ENCODE data around the gene OAS1.
A peak's percentile ranks its signal among the peaks of the same experiment; 100 is the strongest.

The OAS1 gene

GRCh38 chr12:112964067-112964670 lies 57.4 kb downstream of the OAS1 start:
- H3K27ac ChIP-seq (replicated peaks; ENCODE audit: low read length), result no peak overlapping the region
- H3K23ac ChIP-seq (ENCODE audit: low read depth, low read length, poor library complexity), result no peak overlapping the region
- H4K8ac ChIP-seq (ENCODE audit: low read depth, low read length), result no peak overlapping the region
- H3K14ac ChIP-seq (ENCODE audit: low read length), result no peak overlapping the region
- no peaks in the 10 kb centered on the region for H3K9me3 ChIP-seq (replicated peaks in 1 of 2; ENCODE audit: control insufficient read depth in 2 of 2, insufficient read depth in 1 of 2, low read depth in 1 of 2, low read length in 2 of 2)
- no peak overlapping the region for H3K4me2 ChIP-seq (ENCODE audit: insufficient read depth, low read length, poor library complexity, severe bottlenecking)
- H2BK15ac ChIP-seq (ENCODE audit: low read length), result no peak overlapping the region
- H3K18ac ChIP-seq (ENCODE audit: low read length), result no peak overlapping the region
- no peak overlapping the region for H3K4ac ChIP-seq (ENCODE audit: low read length)
- H2BK12ac ChIP-seq (ENCODE audit: low read length), result no peak overlapping the region
- peak overlapping the region in 1 of 2 donors; percentile 25 for H3K4me3 ChIP-seq (ENCODE audit: low read length in 2 of 2)
- H3K4me1 ChIP-seq (ENCODE audit: control insufficient read depth in 2 of 2, insufficient read depth in 1 of 2, low read depth in 1 of 2, low read length in 2 of 2), result no peaks in the 10 kb centered on the region
- no peaks in the 10 kb centered on the region for H3K27me3 ChIP-seq (ENCODE audit: control insufficient read depth in 3 of 3, insufficient read depth in 3 of 3, low read depth in 1 of 3, low read length in 3 of 3)
- H2AFZ ChIP-seq (ENCODE audit: low read length), result no peak overlapping the region
- no peak for DNase-seq (ENCODE audit: low spot score)
- H2BK120ac ChIP-seq (ENCODE audit: low read depth, low read length), result no peak overlapping the region
- no peak overlapping the region for H4K91ac ChIP-seq (ENCODE audit: low read depth, low read length, poor library complexity)
- no CpG with 5 or more reads among the region's 6 CpGs for WGBS, 2 donors (ENCODE audit: extremely low coverage in 2 of 2, insufficient read length in 2 of 2, insufficient replicate concordance in 1 of 2)
- no peaks in the 10 kb centered on the region for H3K36me3 ChIP-seq (replicated peaks in 1 of 2; ENCODE audit: control insufficient read depth in 2 of 2, insufficient read depth in 2 of 2, low read length in 2 of 2)
- H3K79me1 ChIP-seq (ENCODE audit: low read depth, low read length), result no peaks in the 10 kb centered on the region
- no peak overlapping the region for H3K9ac ChIP-seq (ENCODE audit: low read depth, low read length, poor library complexity)
- H2AK5ac ChIP-seq (ENCODE audit: low read depth, low read length), result no peak overlapping the region
- H2BK5ac ChIP-seq (ENCODE audit: low read length), result no peak overlapping the region

GRCh38 chr12:112964915-112965314 lies 58.2 kb downstream of the OAS1 start:
- no peak overlapping the region for H3K4me3 ChIP-seq (ENCODE audit: low read length in 2 of 2)

GRCh38 chr12:112965643-112966042 lies 58.9 kb downstream of the OAS1 start:
- Histone ChIP-seq H4K91ac (ENCODE audit: low read depth, low read length, poor library complexity) (no peak overlapping the region), H2BK120ac (ENCODE audit: low read depth, low read length) (no peak overlapping the region), H3K9me3 (replicated peaks in 1 of 2; ENCODE audit: control insufficient read depth in 2 of 2, insufficient read depth in 1 of 2, low read depth in 1 of 2, low read length in 2 of 2) (peaks cover 0 to 2% of the 10 kb centered on the region in 2 donors), H3K79me1 (ENCODE audit: low read depth, low read length) (no peaks in the 10 kb centered on the region), H3K4me3 (ENCODE audit: low read length in 2 of 2) (peak overlapping the region in 1 of 2 donors; percentile 39), H2AK5ac (ENCODE audit: low read depth, low read length) (no peak overlapping the region), H3K9ac (ENCODE audit: low read depth, low read length, poor library complexity) (no peak overlapping the region), H3K36me3 (replicated peaks in 1 of 2; ENCODE audit: control insufficient read depth in 2 of 2, insufficient read depth in 2 of 2, low read length in 2 of 2) (no peaks in the 10 kb centered on the region), H2AFZ (ENCODE audit: low read length) (no peak overlapping the region), H3K27ac (replicated peaks; ENCODE audit: low read length) (no peak overlapping the region), H3K14ac (ENCODE audit: low read length) (peak overlapping the region; percentile 13), H4K8ac (ENCODE audit: low read depth, low read length) (no peak overlapping the region), H3K4ac (ENCODE audit: low read length) (no peak overlapping the region), H2BK5ac (ENCODE audit: low read length) (no peak overlapping the region), H3K4me1 (ENCODE audit: control insufficient read depth in 2 of 2, insufficient read depth in 1 of 2, low read depth in 1 of 2, low read length in 2 of 2) (no peaks in the 10 kb centered on the region), H3K18ac (ENCODE audit: low read length) (no peak overlapping the region), H3K23ac (ENCODE audit: low read depth, low read length, poor library complexity) (no peak overlapping the region), H3K27me3 (ENCODE audit: control insufficient read depth in 3 of 3, insufficient read depth in 3 of 3, low read depth in 1 of 3, low read length in 3 of 3) (no peaks in the 10 kb centered on the region), H2BK15ac (ENCODE audit: low read length) (no peak overlapping the region), H3K4me2 (ENCODE audit: insufficient read depth, low read length, poor library complexity, severe bottlenecking) (no peak overlapping the region), H2BK12ac (ENCODE audit: low read length) (no peak overlapping the region)
- WGBS, 2 donors (ENCODE audit: extremely low coverage in 2 of 2, insufficient read length in 2 of 2, insufficient replicate concordance in 1 of 2), result no CpG with 5 or more reads among the region's 15 CpGs
- no peak for DNase-seq (ENCODE audit: low spot score)

More at GRCh38 chr12:112964915-112965314, 58.2 kb downstream of the OAS1 start:
- no CpG with 5 or more reads among the region's 4 CpGs for WGBS, 2 donors (ENCODE audit: extremely low coverage in 2 of 2, insufficient read length in 2 of 2, insufficient replicate concordance in 1 of 2)
- Histone ChIP-seq H3K9ac (ENCODE audit: low read depth, low read length, poor library complexity) (peak overlapping the region; percentile 24), H2BK15ac (ENCODE audit: low read length) (peak overlapping the region; percentile 23), H2BK5ac (ENCODE audit: low read length) (no peak overlapping the region), H2BK12ac (ENCODE audit: low read length) (no peak overlapping the region), H4K91ac (ENCODE audit: low read depth, low read length, poor library complexity) (no peak overlapping the region), H4K8ac (ENCODE audit: low read depth, low read length) (no peak overlapping the region), H3K36me3 (replicated peaks in 1 of 2; ENCODE audit: control insufficient read depth in 2 of 2, insufficient read depth in 2 of 2, low read length in 2 of 2) (no peaks in the 10 kb centered on the region), H3K4me1 (ENCODE audit: control insufficient read depth in 2 of 2, insufficient read depth in 1 of 2, low read depth in 1 of 2, low read length in 2 of 2) (no peaks in the 10 kb centered on the region), H3K27ac (replicated peaks; ENCODE audit: low read length) (no peak overlapping the region), H2AK5ac (ENCODE audit: low read depth, low read length) (no peak overlapping the region), H2BK120ac (ENCODE audit: low read depth, low read length) (no peak overlapping the region), H3K23ac (ENCODE audit: low read depth, low read length, poor library complexity) (no peak overlapping the region), H3K9me3 (replicated peaks in 1 of 2; ENCODE audit: control insufficient read depth in 2 of 2, insufficient read depth in 1 of 2, low read depth in 1 of 2, low read length in 2 of 2) (no peaks in the 10 kb centered on the region), H3K27me3 (ENCODE audit: control insufficient read depth in 3 of 3, insufficient read depth in 3 of 3, low read depth in 1 of 3, low read length in 3 of 3) (no peaks in the 10 kb centered on the region), H3K79me1 (ENCODE audit: low read depth, low read length) (no peaks in the 10 kb centered on the region), H3K4ac (ENCODE audit: low read length) (no peak overlapping the region), H3K4me2 (ENCODE audit: insufficient read depth, low read length, poor library complexity, severe bottlenecking) (no peak overlapping the region), H2AFZ (ENCODE audit: low read length) (no peak overlapping the region), H3K18ac (ENCODE audit: low read length) (no peak overlapping the region), H3K14ac (ENCODE audit: low read length) (peak overlapping the region; percentile 10)
- no peak for DNase-seq (ENCODE audit: low spot score)

- Histone ChIP-seq H3K4me2 (ENCODE audit: insufficient read depth, low read length, poor library complexity, severe bottlenecking) (no peak overlapping the region), H3K36me3 (replicated peaks in 1 of 2; ENCODE audit: control insufficient read depth in 2 of 2, insufficient read depth in 2 of 2, low read length in 2 of 2) (no peaks in the 10 kb centered on the region), H3K79me1 (ENCODE audit: low read depth, low read length) (no peaks in the 10 kb centered on the region), H2AFZ (ENCODE audit: low read length) (no peak overlapping the region), H3K23ac (ENCODE audit: low read depth, low read length, poor library complexity) (peak overlapping the region; percentile 61), H3K4me1 (ENCODE audit: control insufficient read depth in 2 of 2, insufficient read depth in 1 of 2, low read depth in 1 of 2, low read length in 2 of 2) (no peaks in the 10 kb centered on the region), H2BK120ac (ENCODE audit: low read depth, low read length) (no peak overlapping the region), H4K91ac (ENCODE audit: low read depth, low read length, poor library complexity) (no peak overlapping the region), H2BK5ac (ENCODE audit: low read length) (no peak overlapping the region), H3K18ac (ENCODE audit: low read length) (no peak overlapping the region), H3K9ac (ENCODE audit: low read depth, low read length, poor library complexity) (no peak overlapping the region), H2AK5ac (ENCODE audit: low read depth, low read length) (no peak overlapping the region), H3K27ac (replicated peaks; ENCODE audit: low read length) (no peak overlapping the region), H4K8ac (ENCODE audit: low read depth, low read length) (no peak overlapping the region), H3K14ac (ENCODE audit: low read length) (no peak overlapping the region), H3K4me3 (ENCODE audit: low read length in 2 of 2) (no peak overlapping the region), H3K4ac (ENCODE audit: low read length) (no peak overlapping the region), H3K9me3 (replicated peaks in 1 of 2; ENCODE audit: control insufficient read depth in 2 of 2, insufficient read depth in 1 of 2, low read depth in 1 of 2, low read length in 2 of 2) (peaks cover 0 to 2% of the 10 kb centered on the region in 2 donors), H3K27me3 (ENCODE audit: control insufficient read depth in 3 of 3, insufficient read depth in 3 of 3, low read depth in 1 of 3, low read length in 3 of 3) (no peaks in the 10 kb centered on the region), H2BK12ac (ENCODE audit: low read length) (no peak overlapping the region), H2BK15ac (ENCODE audit: low read length) (no peak overlapping the region)
- WGBS, 2 donors (ENCODE audit: extremely low coverage in 2 of 2, insufficient read length in 2 of 2, insufficient replicate concordance in 1 of 2), result no CpG with 5 or more reads among the region's 9 CpGs
- DNase-seq (ENCODE audit: low spot score), result no peak
Observed at GRCh38 chr12:112967306-112967705, 60.5 kb downstream of the OAS1 start.
